Endothelial cell of umbilical vein (primary cell): Measurements from ENCODE around the gene KRT33A. TPM values are rescaled to one million over a fixed set of nuclear protein-coding genes. Genes with fewer than 3 reads are reported as not detected.

Source experiments
- BruUV-seq: library from RNA; stranded (reverse); fragments of 400-500 nt; replicated peaks from 2 replicates; lab custom pipeline; 2021; lab: Mats Ljungman, UMichigan
- CTCF ChIA-PET: fragments of 300-600, 350-600 bp; sonication (Branson Sonifier 250); formaldehyde crosslinking; loops from one replicate; lab custom pipeline; 2021; ENCODE audit warnings: antibody characterized with exemption, inconsistent platforms; lab: Charles Lee
- POLR2A ChIA-PET: fragments of 300-600, 350-600 bp; sonication (Branson Sonifier 250); formaldehyde crosslinking; loops from one replicate; lab custom pipeline; 2021; ENCODE audit warnings: antibody characterized with exemption, inconsistent platforms; lab: Charles Lee
- DNase-seq: peaks from one replicate; pipeline ENCODE4 v3.0.0-alpha.2; 2011; ENCODE audit warnings: low read depth, low spot score
- FAIRE-seq: peaks from 2 replicates; lab custom pipeline; 2011; peaks lifted over from hg19 to GRCh38; lab: Jason Lieb, UNC
- H2AFZ ChIP-seq: 2 replicates; pipeline ENCODE4 v1.6.0; 2012; ENCODE audit warnings: low read depth, low read length, control low read depth, inconsistent platforms
- H3K27ac ChIP-seq: 2 replicates; pipeline ENCODE4 v1.5.1; 2011; ENCODE audit warnings: low read depth, mild to moderate bottlenecking, control low read depth, low read length, moderate library complexity; ENCODE audit not compliant: insufficient read depth
- H3K27me3 ChIP-seq, 2 experiments: 2 replicates each; pipeline versions ENCODE4 v1.6.0 to v1.6.1; 2011; ENCODE audit warnings: low read length in 2 of 2, mixed read lengths in 1 of 2; ENCODE audit not compliant: control insufficient read depth in 2 of 2, insufficient read depth in 2 of 2
- H3K36me3 ChIP-seq, 2 experiments: 2 replicates in 1 of 2; 3 replicates in 1 of 2; pipeline ENCODE4 v1.5.1; 2011; ENCODE audit warnings: low read length in 2 of 2, mild to moderate bottlenecking in 1 of 2, moderate library complexity in 1 of 2; ENCODE audit not compliant: control insufficient read depth in 2 of 2, insufficient read depth in 2 of 2; ENCODE audit errors: extremely low read depth in 1 of 2
- H3K4me1 ChIP-seq: 3 replicates; pipeline ENCODE4 v1.5.1; 2011; ENCODE audit warnings: mild to moderate bottlenecking, low read length; ENCODE audit not compliant: control insufficient read depth, insufficient read depth; ENCODE audit errors: extremely low read depth
- H3K4me2 ChIP-seq: 2 replicates; pipeline ENCODE4 v1.6.1; 2011; ENCODE audit warnings: low read length, control low read depth, mixed read lengths; ENCODE audit not compliant: insufficient read depth
- H3K4me3 ChIP-seq, 3 experiments: fragments of 200-600 bp in 1 of 3; sonication (generic), shearing (Covaris generic) in 1 of 3; replicated peaks in 1 of 3; 2 replicates each; pipeline ENCODE4 v1.5.1; 2011 to 2016; ENCODE audit warnings: control low read depth in 3 of 3, low read length in 3 of 3, mild to moderate bottlenecking in 2 of 3, inconsistent platforms in 1 of 3, low read depth in 1 of 3, moderate library complexity in 1 of 3; ENCODE audit not compliant: insufficient read depth in 1 of 3
- H3K79me2 ChIP-seq: 2 replicates; pipeline ENCODE4 v1.6.0; 2012; ENCODE audit warnings: low read length, inconsistent platforms; ENCODE audit not compliant: control insufficient read depth, insufficient read depth
- H3K9ac ChIP-seq: replicated peaks from 2 replicates; pipeline ENCODE3; 2011; ENCODE audit warnings: low read length, control low read depth; ENCODE audit not compliant: insufficient read depth; ENCODE audit errors: extremely low read depth
- H3K9me1 ChIP-seq: replicated peaks from 3 replicates; pipeline ENCODE4 v1.6.0; 2011; ENCODE audit warnings: mild to moderate bottlenecking, low read length; ENCODE audit not compliant: control insufficient read depth, insufficient read depth; ENCODE audit errors: extremely low read depth
- H3K9me3 ChIP-seq: replicated peaks from 2 replicates; pipeline ENCODE4 v1.5.1; 2012; ENCODE audit warnings: low read length, inconsistent platforms; ENCODE audit not compliant: control insufficient read depth, insufficient read depth
- H4K20me1 ChIP-seq: replicated peaks from 2 replicates; pipeline ENCODE3; 2011; ENCODE audit warnings: mild to moderate bottlenecking, low read length; ENCODE audit not compliant: control insufficient read depth, insufficient read depth; ENCODE audit errors: extremely low read depth
- EZH2 ChIP-seq: IDR thresholded peaks from 2 replicates; pipeline ENCODE4 v1.6.1; 2012; ENCODE audit warnings: borderline replicate concordance, low read depth, mild to moderate bottlenecking, moderate library complexity, low read length, inconsistent platforms; ENCODE audit not compliant: severe bottlenecking
- FOS ChIP-seq: IDR thresholded peaks from 2 replicates; pipeline ENCODE4 v1.6.1; 2011; ENCODE audit warnings: mild to moderate bottlenecking, low read length, moderate library complexity, borderline replicate concordance; ENCODE audit not compliant: insufficient read depth
- GATA2 ChIP-seq: IDR thresholded peaks from 2 replicates; pipeline ENCODE4 v1.7.0; 2011; ENCODE audit warnings: low read depth, mild to moderate bottlenecking, moderate library complexity, mixed read lengths, low read length; ENCODE audit not compliant: insufficient read length, insufficient read depth
- JUN ChIP-seq: IDR thresholded peaks from 2 replicates; pipeline ENCODE4 v1.6.1; 2011; ENCODE audit warnings: borderline replicate concordance, low read depth; ENCODE audit not compliant: insufficient read length, insufficient read depth
- MYC ChIP-seq: IDR thresholded peaks from one replicate; pipeline ENCODE4 v1.6.1; 2011; ENCODE audit warnings: mild to moderate bottlenecking, low read depth, low read length
- POLR2A ChIP-seq: IDR thresholded peaks from 2 replicates; pipeline ENCODE4 v1.6.1; 2012; ENCODE audit warnings: low read depth, mild to moderate bottlenecking, control low read depth, low read length
- POLR2AphosphoS5 ChIP-seq: IDR thresholded peaks from 2 replicates; pipeline ENCODE4 v1.6.1; 2012; ENCODE audit warnings: low read depth, mild to moderate bottlenecking, control low read depth, low read length, moderate library complexity; ENCODE audit not compliant: insufficient read depth
- dilution Hi-C: fragments of 300-500 bp; cut with MboI; formaldehyde crosslinking; loops from one replicate; pipeline ENCODE4 v1.15.0; 2019; ENCODE audit warnings: low sequenced_read_pairs; ENCODE audit not compliant: extremely low pct_ligation_motif_present
- intact Hi-C: fragments of 100-400 bp; cut with micrococcal nuclease; formaldehyde crosslinking; loops from one replicate; pipeline ENCODE4 v1.10.0; 2022
- polyA plus RNA-seq, 4 experiments: library from polyadenylated mRNA; depleted of rRNA in 3 of 4; stranded (reverse) in 3 of 4; unstranded in 1 of 4; fragments of >200 nt; gene quantifications; 2 replicates each; pipeline versions ENCODE4 v1.2.1 to v1.2.3, GENCODE V29; 2011 to 2012; ENCODE audit warnings: missing spikeins in 1 of 4
- total RNA-seq: library from RNA; stranded (reverse); gene quantifications from 2 replicates; pipeline ENCODE4 v1.2.3, GENCODE V29; 2021
- TF ChIP-seq, protein P1 (sequence below), 2 donors: IDR thresholded peaks; 1 replicate in 1 of 2; 2 replicates in 1 of 2; pipeline ENCODE4 v1.5.1; 2011; ENCODE audit warnings: low read length in 2 of 2, mild to moderate bottlenecking in 2 of 2, moderate library complexity in 2 of 2, control low read depth in 1 of 2, inconsistent platforms in 1 of 2, low read depth in 1 of 2; ENCODE audit not compliant: insufficient read depth in 1 of 2; ENCODE audit errors: extremely low read depth in 1 of 2
- TF ChIP-seq, protein P2 (sequence below): IDR thresholded peaks from 2 replicates; pipeline ENCODE4 v1.6.1; 2011; ENCODE audit not compliant: insufficient read depth, insufficient read length

KRT33A gene
- total and polyA plus RNA-seq, 2 donors (not counting 3 experiments of a cell fraction or from before 2014, with no cell fraction given) = not detected

DNA sequence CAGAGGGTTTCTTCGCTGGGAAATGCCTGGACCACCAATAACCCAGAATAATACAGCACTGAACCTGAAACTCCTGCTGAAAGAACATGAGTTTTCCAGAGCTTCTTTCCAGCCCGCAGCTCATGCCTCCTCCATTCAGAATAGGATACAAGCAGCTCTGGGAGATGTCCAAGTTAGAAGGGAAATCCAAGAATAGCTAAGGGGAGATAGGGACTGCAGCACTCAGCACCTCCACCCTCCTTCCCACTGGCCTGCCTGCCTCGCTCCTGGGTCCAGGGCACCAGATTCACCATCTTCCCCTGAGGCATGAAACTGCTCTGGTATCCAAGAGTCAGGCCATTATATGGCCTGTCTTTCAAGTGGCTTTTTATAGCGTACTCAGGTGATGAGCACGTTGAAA, 42.7 kb upstream of the KRT33A start:
- BruUV-seq = no TSS peak
- POLR2A ChIA-PET = no interaction called here
- DNase-seq (no peak), FAIRE-seq (no peak)
- Histone ChIP-seq H3K9me3 (no peaks in the 10 kb centered on the region), H4K20me1 (no peaks in the 10 kb centered on the region), H2AFZ (no peak overlapping the region), H3K27me3 (peaks cover 8 to 20% of the 10 kb centered on the region in 2 experiments), H3K4me3 (no peak overlapping the region), H3K9me1 (no peaks in the 10 kb centered on the region), H3K79me2 (no peaks in the 10 kb centered on the region), H3K4me1 (no peaks in the 10 kb centered on the region), H3K9ac (no peak overlapping the region), H3K4me2 (no peak overlapping the region), H3K27ac (no peak overlapping the region), H3K36me3 (no peaks in the 10 kb centered on the region)
- dilution Hi-C loops (no loop called here), intact Hi-C loops (no loop called here)
- TF ChIP-seq POLR2AphosphoS5 (no peak), GATA2 (no peak), POLR2A (no peak), EZH2 (no peak), JUN (no peak), FOS (no peak), MYC (no peak)
- TF ChIP-seq, protein P1, sequence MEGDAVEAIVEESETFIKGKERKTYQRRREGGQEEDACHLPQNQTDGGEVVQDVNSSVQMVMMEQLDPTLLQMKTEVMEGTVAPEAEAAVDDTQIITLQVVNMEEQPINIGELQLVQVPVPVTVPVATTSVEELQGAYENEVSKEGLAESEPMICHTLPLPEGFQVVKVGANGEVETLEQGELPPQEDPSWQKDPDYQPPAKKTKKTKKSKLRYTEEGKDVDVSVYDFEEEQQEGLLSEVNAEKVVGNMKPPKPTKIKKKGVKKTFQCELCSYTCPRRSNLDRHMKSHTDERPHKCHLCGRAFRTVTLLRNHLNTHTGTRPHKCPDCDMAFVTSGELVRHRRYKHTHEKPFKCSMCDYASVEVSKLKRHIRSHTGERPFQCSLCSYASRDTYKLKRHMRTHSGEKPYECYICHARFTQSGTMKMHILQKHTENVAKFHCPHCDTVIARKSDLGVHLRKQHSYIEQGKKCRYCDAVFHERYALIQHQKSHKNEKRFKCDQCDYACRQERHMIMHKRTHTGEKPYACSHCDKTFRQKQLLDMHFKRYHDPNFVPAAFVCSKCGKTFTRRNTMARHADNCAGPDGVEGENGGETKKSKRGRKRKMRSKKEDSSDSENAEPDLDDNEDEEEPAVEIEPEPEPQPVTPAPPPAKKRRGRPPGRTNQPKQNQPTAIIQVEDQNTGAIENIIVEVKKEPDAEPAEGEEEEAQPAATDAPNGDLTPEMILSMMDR (IDR thresholded peaks at IDR 0.05; ENCODE audit: extremely low read depth in 1 of 2, insufficient read depth in 1 of 2, low read depth in 1 of 2, low read length in 2 of 2) = no peak
- TF ChIP-seq, protein P2, sequence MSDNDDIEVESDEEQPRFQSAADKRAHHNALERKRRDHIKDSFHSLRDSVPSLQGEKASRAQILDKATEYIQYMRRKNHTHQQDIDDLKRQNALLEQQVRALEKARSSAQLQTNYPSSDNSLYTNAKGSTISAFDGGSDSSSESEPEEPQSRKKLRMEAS = no peak
- CTCF ChIA-PET = no interaction called here
